AG10803 (cell line): Measurements from ENCODE around the gene SLFN14.

Experiments
- DNase-seq: peaks from one replicate; pipeline ENCODE4 v3.0.0; 2010; ENCODE audit warnings: low read depth
- H3K4me3 ChIP-seq: 2 replicates; pipeline ENCODE4 v1.5.1; 2011; ENCODE audit warnings: mild to moderate bottlenecking, low read length, control low read depth
- CTCF ChIP-seq: conservative IDR thresholded peaks from 2 replicates; pipeline ENCODE4 v1.5.1; 2011; ENCODE audit warnings: mild to moderate bottlenecking, low read length, control low read depth, inconsistent platforms

SLFN14 gene

GRCh38 chr17:35596072-35596471 lies 35.5 kb upstream of the SLFN14 start:
- no peak for DNase-seq
- TF ChIP-seq CTCF = no peak
- no peak overlapping the region for H3K4me3 ChIP-seq

DNA sequence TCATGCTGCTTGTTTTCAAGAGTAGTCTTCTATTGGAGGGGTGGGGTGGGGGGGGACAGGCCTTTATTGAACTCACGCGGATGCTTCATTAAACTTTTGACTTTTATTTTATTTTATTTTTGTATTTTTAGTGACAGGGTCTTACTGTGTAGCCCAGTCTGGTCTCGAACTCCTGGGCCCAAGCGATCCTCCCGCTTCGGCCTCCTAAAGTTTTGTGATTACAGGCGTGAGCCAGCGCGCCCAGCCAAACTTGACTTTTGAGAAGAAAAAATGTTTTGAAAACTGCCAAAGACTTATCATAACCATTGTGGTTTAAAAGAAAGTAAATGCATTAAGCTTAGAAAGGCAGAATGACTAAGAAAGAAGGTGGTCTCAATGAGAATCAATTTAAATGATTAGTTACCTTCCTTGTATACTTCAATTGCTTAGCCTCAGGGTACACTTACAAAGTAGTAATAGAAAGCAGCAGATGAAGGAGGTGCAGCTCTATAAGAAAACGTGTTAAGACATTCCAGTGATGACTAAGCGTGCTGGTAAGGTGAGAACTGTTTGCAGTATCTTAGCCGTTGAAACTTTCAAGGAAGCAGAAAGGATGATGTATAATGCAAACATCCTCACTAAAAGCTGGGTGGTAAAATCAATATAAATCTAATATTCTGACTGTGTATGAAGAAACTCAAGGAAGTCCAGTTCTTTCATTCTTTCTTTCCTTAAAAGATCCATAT lies 27.7 kb upstream of the SLFN14 start:
- TF ChIP-seq CTCF = no peak
- peak overlapping the region; percentile 98 for H3K4me3 ChIP-seq
- DNase-seq = peak; percentile 39

DNA sequence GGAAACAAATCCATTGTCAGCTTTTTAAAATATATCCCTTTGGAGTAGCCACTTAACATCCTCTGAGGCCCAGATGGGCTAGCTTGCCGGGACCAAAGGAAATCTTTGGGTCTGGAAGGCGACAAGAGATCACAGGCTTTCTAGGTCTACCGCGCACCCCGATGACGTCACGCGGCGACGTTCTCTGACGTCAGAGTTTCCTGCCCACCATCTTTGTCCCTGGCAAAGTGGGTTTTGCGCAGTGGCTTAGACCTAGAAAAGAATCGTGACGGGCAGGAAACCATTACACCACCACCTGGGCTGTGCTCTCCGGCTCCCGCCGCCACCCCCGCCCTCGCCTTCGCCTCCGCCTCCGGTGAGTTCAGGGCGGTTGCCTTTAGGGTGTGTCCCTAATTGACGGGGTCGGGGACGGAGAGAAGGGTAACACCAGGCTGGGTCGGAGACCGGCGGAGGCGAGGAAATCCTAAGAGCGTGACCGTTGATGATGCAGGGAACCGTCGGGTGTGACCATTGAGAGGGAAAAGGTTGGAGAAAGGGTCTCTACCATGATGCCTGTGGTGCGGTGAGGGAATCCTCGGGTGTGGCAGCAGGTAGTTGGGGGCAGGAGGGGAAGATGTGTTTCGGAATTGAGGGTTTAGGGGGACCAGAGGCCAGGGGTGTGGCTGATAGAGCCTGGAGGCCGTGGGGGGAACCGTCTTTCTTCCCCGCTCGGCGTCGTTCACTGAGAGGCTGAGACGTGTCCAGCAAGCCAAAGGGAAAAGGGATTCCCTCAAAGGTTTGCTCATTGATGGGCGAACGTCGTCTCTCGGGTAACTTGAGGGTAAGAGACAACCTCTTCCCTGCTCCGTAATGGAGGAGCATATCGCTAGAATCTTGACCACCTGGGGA lies 26.7 kb upstream of the SLFN14 start, which contains the start of gene AP2B1:
Gene AP2B1, plus strand, starts transcription at position 249 of the 888 bp plus-strand sequence. CDS start 6,709 bp downstream, outside the sequence.
- H3K4me3 ChIP-seq = peak within 1 kb of the TSS; percentile 98
- TF ChIP-seq CTCF = no peak
- DNase-seq = peak; percentile 95

DNA sequence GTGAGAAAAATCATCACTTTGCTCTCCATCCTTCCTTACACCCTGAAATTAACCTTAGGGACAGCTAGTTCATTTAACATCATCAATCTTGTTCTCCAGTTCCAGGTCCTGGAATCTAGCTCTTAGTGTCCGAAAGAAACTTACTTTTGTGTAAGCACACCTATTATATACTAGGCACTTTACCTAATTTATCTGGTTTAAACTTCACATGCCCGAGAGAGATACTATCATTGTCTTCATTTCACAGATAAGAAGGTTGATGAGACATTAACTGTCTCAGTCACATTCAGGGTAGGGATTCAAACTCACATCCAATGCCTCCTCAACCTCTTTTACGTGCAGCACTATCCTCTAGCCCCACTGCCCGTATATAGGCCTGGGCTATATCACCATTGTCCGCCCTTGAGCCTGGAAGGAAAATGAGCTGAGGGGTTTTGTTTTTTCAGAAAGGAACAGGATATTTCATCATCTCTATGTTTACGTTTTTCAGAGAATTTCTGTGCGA lies 26.0 kb upstream of the SLFN14 start:
- no peak for DNase-seq
- TF ChIP-seq CTCF = no peak
- peak overlapping the region; percentile 98 for H3K4me3 ChIP-seq

- DNase-seq = no peak
- no peak for TF ChIP-seq CTCF
- H3K4me3 ChIP-seq = no peak overlapping the region
Measured at GRCh38 chr17:35584061-35584460, 23.4 kb upstream of the SLFN14 start.

- H3K4me3 ChIP-seq = peak overlapping the region; percentile 93
- DNase-seq = no peak
Measured at GRCh38 chr17:35578929-35579432, 18.4 kb upstream of the SLFN14 start.

More at GRCh38 chr17:35578929-35579432, 18.4 kb upstream of the SLFN14 start:
- TF ChIP-seq CTCF = no peak
